HG03469 (cell line): ENCODE measurements around the gene FLNA.

Source experiments
- ATAC-seq: cut with Tn5 transposase; IDR thresholded peaks from one replicate; pipeline ENCODE4 v1.9.1; 2021; ENCODE audit warnings: mild to moderate bottlenecking, moderate library complexity, moderate number of reproducible peaks; ENCODE audit not compliant: unreplicated experiment

The FLNA gene

GRCh38 chrX:154376774-154377173 is 2.3 kb upstream of the FLNA start:
- no peak for ATAC-seq

DNA sequence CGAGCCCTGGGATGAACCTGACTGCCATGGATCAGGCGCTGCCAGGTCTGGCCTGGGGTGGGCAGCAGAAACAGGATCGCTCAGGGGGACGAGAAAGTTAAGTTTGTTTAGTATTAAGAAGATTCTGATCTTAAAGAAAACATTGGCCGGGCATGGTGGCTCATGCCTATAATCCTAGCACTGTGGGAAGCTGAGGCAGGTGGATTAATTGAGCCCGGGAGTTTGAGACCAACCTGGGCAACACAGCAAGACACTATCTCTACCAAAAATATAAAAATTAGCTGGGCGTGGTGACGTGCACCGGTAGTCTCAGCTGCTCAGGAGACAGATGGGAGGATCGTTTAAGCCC is 696 bp upstream of the FLNA start:
- ATAC-seq, result no peak

DNA sequence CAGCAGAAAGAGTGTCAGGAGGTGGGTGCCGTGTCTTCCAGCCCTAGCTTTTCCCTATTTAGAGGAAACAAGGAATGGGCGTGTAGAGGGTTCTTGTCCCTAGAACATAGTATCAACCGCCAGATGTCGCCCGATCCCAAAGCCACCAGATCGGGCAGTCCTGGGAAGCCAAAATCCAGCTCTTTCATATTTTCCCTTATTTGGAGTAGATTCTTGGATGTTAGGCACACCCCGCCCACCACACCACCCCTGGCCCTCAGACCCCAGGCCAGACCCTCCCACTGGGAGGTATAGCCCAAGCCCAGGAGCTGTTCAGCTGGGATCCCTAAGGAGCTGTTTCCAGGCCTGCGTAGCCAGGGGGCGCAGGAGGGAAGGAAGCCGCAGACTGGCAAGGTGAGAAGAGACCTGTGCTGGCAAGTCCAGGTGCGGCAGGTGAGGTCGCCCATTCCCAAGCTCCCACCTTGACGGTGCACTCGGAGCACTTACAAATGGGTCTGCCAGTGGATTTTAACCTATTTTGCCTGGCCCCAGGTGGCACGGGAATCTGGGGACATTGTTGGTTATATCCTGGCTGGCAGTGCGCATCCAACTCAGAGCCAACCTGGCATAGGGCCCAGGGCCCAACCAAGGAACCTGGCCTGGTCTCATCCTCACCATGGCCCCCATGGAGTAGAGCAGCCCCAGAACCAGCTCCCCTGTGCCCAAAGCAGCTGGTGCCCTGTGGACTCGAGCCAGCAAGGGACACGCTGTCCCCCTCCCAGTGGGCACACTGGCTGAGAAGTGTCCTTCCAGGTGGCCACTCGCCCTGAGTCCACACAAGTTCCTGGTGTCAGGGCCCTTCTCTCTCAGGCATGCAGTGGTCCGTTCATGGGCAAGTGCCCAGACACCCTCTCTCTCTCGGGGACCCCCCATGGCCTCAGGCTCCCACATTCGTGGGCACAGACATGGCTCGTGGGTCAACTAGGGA is 811 bp downstream of the FLNA start:
- ATAC-seq, result no peak

DNA sequence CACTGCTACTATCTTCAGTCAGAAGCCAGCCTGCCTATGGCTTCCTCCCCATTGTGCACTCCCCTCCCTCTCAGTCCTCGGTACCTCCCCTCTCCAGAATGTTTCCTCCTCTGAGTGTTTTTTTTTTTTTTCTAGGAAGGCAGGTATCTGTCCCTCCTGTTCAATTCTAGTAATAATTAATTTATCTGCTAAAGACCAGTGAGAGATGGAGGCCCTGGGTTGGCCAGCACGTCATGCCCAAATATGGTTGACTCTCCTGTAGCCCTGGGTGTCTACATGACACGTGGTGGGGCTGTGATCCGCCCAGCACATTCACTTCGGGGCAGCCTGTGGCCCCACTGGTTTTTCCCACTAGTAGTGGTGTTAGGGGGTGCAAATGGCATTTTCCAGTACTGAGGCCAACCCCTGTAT is 1.8 kb downstream of the FLNA start:
- no peak for ATAC-seq

DNA sequence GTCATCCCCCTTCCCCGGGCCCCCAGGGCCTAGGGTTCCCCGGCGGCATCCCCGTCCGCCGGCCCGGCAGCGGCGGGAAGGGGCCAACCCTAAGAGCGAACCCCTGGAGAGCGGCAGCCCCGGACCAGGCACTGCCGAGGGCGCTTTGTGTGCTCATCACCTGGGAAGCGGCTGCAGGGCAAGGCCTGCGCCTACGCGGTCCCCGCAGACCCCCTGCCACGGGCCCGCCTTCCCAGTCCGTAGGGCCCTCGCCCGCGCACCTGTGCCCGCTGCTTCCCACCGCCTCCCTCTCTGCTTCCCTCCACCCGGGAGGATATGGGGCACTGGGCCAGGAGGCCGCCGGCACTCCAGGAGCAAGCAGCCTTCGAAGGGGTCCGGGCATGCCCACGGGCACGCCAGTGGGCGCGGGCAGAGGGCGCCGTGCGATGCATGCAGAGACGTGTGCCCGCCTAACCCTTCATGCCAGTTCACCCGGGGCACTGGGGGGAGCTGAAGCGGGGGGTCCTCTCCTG is 2.6 kb downstream of the FLNA start:
- ATAC-seq, result peak; percentile 4

- peak; percentile 39 for ATAC-seq
These were observed 3.2 kb downstream of the FLNA start for GRCh38 chrX:154371017-154371788.

DNA sequence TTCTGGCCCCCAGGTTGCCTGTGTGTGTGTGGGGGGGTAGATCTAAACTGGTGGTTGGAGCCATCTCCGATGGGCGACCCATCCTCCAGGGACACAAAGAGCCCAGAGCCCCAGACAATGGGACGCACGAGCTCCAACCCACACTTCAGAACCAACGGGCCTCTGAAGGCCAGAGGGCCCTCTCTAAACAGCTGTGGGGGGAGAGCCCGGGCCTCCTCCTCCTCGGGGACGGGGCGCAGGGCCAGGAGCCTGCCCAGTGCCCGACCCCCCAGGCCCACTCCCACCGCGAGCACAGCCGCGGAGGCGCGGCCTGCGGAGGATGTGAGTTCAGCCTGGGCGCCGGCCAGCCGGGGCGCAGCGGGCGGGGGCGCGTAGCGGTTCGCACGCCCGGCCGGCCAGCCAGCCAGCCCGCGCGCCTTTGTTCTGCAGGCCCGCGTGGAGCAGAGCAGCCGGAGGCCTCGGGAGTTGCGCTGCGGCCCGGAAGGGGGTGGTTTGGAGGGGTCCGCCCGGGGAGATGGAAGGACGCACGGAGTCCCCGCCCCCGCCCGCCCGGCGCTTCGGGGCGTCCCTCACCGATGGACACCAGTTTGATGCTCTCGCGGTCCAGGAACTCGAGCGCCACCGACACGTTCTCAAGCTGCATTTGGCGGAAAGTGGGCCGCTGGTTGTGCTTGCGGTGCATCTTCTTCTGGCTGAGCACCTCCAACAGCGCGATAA is 4.0 kb downstream of the FLNA start:
- no peak for ATAC-seq

- no peak for ATAC-seq
These were observed 4.8 kb downstream of the FLNA start for GRCh38 chrX:154369449-154370299.

- ATAC-seq, result no peak
These were observed 5.6 kb downstream of the FLNA start for GRCh38 chrX:154368630-154369448.

DNA sequence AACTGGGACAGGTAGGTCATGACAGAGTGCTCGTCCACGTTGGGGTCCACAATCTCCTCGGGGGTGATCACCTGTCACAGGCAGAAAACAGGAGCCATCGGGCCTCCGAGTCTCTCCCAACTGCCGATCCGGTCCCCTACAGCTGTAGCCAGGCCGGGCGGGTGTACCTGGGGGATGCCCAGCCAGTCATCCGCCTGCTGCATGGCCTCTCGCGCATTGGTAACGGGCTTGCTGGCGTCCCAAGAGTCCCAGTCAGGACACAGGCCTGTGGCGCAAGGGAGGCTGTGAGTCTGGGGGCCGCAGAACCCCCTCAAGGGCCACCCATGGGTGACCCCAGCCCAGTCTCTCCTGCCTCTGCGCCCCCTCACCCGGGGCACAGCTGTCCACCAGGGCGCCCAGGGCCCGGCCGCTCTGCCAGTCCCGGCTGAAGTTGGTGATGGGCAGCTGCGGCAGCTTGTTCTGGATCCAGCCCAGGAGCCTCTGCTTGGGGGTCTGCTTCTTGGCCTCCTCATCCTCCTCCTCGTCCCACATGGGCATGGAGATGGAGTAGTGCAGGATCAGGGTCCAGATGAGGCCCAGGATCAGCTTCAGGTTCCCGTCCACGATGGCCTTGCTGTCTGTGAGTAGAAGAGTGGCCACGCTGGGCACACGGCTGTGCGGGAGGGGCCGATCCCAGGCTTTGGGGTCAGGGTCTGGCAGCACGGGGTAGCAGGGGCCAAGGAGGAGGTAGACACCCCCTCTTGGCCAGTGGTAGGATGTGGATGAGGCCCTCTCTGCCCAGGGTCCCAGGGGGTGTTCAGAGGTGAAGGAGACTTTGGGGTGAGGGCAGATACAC is 6.7 kb downstream of the FLNA start:
- ATAC-seq, result no peak

GRCh38 chrX:154366666-154367055 is 7.8 kb downstream of the FLNA start:
- ATAC-seq, result no peak

DNA sequence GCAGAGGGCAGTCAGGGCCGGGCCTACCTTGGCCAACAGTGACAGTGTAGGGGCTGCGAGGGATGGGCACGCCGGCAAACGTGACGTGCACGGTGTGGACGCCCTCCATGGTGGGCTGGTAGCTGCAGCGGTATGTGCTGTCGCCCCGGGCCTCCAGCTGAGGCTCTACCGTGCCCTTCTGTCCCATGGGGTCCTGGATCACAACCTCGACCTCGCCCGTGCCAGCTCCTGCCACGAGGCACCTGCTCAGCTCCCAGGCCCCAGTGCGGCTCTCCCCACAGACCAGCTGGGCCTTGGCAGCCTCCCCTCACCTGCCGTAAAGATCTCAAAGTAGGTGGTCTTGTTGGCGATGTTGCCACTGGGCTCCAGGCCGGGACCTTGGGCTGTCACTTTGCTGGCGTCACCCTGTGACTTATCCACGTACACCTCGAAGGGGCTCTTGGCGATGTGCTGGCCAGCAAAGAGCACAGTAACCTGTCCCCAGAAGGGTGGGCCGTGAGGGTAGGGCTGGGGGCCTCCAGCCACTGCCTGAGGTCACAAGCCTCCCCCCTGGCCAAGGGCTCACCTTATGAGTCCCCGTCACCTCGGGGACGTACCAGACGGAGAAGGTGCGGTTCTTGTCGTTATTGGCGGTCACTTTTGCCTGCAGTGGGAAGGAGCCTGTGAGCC is 8.3 kb downstream of the FLNA start:
- no peak for ATAC-seq

DNA sequence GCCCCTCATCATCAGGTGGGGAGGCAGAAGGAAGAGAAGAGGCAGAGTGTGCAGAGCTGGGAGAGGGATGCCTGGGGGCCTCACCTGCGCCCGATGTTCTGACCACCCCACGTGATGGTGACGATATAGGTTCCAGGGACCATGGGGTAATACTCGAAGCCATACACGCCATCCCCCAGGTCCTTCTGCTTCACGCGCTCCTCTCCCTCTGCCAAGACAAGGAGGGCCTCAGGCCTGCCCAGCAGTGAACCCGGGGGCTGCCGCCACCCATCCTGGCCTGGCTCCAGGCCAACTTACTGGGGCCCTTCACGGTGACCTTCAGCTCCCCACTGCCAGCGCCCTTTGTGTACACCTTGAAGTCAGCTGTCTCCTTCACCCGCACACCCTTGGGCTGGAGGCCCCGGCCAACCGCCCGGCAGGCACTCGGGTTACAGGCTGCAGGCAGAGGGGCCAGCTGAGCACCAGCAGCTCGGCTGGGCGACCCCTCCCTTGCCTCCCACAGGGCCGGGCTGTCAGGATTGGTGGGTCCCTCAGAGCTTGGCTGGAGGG is 9.3 kb downstream of the FLNA start:
- ATAC-seq, result no peak

DNA sequence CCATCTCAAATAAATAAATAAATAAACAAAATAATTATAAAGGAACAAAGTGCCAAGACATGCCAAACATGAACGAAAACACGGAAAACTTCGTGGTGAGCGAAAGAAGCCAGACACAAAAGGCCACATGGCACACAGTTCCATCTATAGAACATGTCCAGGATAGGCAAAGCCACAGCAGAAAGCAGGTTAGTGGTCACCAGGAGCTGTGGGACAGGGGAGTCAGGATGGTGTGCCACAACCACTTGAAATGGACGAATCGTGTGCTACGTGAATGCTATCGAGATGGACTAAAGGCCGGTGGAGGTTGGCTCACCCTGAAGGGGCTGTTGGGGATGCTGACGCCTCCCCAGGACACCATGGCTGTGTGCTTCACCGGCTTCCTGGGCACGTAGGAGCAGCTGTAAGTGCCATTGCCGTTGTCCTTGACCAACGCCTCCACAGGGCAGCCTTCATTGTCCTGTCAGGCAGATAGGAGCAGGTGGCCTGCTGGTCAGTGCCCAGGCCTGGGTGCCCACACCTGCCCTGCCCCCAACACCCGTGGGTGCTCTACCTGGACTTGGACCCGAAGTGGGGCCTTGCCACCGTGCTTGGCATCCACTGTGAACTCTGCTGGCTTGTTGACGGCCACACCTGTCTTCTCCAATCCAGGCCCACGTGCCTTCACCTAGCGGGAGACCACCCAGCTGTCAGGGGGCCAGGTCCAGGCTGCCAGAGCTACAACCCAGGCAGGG is 10.6 kb downstream of the FLNA start:
- ATAC-seq, result no peak

GRCh38 chrX:154362085-154362742 is 12.2 kb downstream of the FLNA start:
- ATAC-seq, result no peak

- no peak for ATAC-seq
These were observed 14.2 kb downstream of the FLNA start for GRCh38 chrX:154360155-154360713.
